GM18526 (cell line): ENCODE data around the gene NMNAT3.

Experiments used
- POLR2A ChIP-seq: IDR thresholded peaks from 3 replicates; pipeline ENCODE4 v1.6.1; 2011; ENCODE audit not compliant: insufficient read length; ENCODE audit errors: extremely low read depth

The NMNAT3 gene

DNA sequence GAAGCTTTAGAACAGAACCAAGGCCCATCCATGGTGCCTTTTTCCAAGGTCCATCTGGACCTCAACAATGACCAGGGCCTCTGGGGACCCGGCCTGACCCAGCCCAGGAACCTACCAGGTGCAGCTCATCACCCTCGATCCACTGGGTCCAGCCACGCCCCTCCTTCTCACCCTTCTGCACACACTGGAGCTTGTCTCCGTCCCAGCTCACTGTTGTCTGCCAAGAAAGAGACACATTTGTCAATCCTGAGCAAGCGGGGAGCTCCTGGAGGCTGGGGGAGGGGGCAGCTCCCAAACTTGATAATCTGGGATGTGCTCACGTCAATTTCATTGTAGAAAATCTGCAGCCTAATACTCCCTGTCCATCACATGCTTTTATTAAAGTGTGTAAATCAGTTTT lies 159.5 kb downstream of the NMNAT3 start:
- TF ChIP-seq POLR2A, result no peak

DNA sequence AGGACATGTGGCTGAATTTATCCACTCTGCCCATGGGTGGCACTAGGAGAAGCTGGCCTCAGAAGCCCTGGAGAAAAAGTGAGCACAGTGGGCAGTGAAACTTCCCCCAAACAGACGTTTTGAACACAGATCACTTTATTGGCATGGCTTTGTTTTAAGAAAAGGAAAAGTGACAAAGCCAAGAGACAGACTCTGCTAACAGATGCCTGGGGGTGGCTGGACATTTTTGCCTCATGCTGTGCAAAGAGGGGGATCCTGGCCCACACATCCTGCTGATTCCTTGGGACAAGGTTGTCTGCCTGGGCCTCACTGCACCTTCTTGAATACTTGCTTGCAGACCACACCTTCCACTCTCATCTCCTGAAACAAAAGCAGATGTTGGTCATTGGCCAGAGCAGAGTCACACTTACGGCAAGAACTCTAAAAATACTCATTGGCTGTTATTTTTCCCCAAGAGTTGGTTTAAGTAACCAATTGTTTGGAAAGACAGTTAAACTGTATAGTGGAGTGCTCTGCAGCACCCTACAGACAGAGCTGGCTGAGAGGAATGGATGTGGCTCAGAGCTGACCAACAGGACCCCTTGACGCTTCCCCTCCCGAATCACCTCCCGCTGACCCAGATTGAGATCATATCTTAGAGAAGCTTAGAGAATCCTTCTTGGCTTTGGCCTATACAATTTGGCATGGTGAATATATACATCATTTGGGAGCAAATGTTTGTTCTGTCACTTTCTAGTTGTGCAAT lies 160.3 kb downstream of the NMNAT3 start:
- TF ChIP-seq POLR2A, result no peak

DNA sequence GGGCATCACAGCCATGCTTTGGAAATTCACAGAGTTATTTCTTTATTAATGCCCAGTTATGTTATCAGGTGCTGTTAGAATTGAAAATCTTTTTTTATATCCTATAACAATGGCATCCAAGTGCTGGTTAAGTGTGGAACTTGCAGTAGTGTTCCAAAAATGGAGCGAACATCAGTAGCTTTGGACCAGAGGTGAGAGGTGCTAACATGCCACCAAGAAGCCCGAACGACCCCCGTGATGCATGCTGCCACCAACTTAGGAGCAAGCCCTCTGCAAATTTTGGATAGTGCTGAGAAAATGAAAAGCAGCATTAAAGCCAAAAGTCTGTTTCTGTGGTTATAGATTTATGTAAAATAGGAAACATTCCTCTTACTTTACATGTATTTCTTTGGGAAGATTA lies 163.0 kb downstream of the NMNAT3 start:
- TF ChIP-seq POLR2A, result no peak
